GM21528 (cell line): ENCODE data around the gene NDFIP2.
A peak's percentile ranks its signal among the peaks of the same experiment; 100 is the strongest.

ENCODE experiments used
- ATAC-seq: cut with Tn5 transposase; IDR thresholded peaks from one replicate; pipeline ENCODE4 v1.9.1; 2021; ENCODE audit warnings: mild to moderate bottlenecking, moderate library complexity; ENCODE audit not compliant: unreplicated experiment, low FRiP score

NDFIP2 gene

GRCh38 chr13:79457948-79458347 lies 23.0 kb upstream of the NDFIP2 start:
- ATAC-seq: no peak

GRCh38 chr13:79458436-79458835 lies 22.5 kb upstream of the NDFIP2 start:
- ATAC-seq: no peak

- no peak for ATAC-seq
Measured at GRCh38 chr13:79459906-79460305, 21.0 kb upstream of the NDFIP2 start.

- ATAC-seq: no peak
Measured at GRCh38 chr13:79462895-79463294, 18.1 kb upstream of the NDFIP2 start.

GRCh38 chr13:79463604-79464003 lies 17.4 kb upstream of the NDFIP2 start:
- ATAC-seq: no peak

GRCh38 chr13:79466872-79467271 lies 14.1 kb upstream of the NDFIP2 start:
- no peak for ATAC-seq

- ATAC-seq: no peak
Measured at GRCh38 chr13:79468402-79468801, 12.6 kb upstream of the NDFIP2 start.

GRCh38 chr13:79468819-79469218 lies 12.1 kb upstream of the NDFIP2 start:
- ATAC-seq: no peak

- ATAC-seq: no peak
Measured at GRCh38 chr13:79469608-79470007, 11.3 kb upstream of the NDFIP2 start.

- ATAC-seq: no peak
Measured at GRCh38 chr13:79470666-79471065, 10.3 kb upstream of the NDFIP2 start.

GRCh38 chr13:79475569-79475968 lies 5.4 kb upstream of the NDFIP2 start:
- no peak for ATAC-seq

- ATAC-seq: no peak
Measured at GRCh38 chr13:79477968-79478367, 3.0 kb upstream of the NDFIP2 start.

- no peak for ATAC-seq
Measured at GRCh38 chr13:79479882-79480281, 1.1 kb upstream of the NDFIP2 start.

GRCh38 chr13:79481685-79482052 lies 714 bp downstream of the NDFIP2 start:
- ATAC-seq: peak; percentile 49

GRCh38 chr13:79482281-79482970 lies 1.5 kb downstream of the NDFIP2 start:
- no peak for ATAC-seq

GRCh38 chr13:79483086-79483706 lies 2.2 kb downstream of the NDFIP2 start:
- no peak for ATAC-seq

- no peak for ATAC-seq
Measured at GRCh38 chr13:79485014-79485811, 4.3 kb downstream of the NDFIP2 start.

- no peak for ATAC-seq
Measured at GRCh38 chr13:79486433-79487188, 5.7 kb downstream of the NDFIP2 start.

GRCh38 chr13:79490326-79490725 lies 9.4 kb downstream of the NDFIP2 start:
- ATAC-seq: no peak

GRCh38 chr13:79490824-79491223 lies 9.9 kb downstream of the NDFIP2 start:
- no peak for ATAC-seq

GRCh38 chr13:79491715-79492114 lies 10.8 kb downstream of the NDFIP2 start:
- no peak for ATAC-seq
